T1000 (cell line): ENCODE results near the gene FECH.

Source experiments
- DNase-seq: peaks from one replicate; lab custom pipeline; 2025; ENCODE audit warnings: mixed read lengths; lab: John Stamatoyannopoulos, UW

FECH gene

DNA sequence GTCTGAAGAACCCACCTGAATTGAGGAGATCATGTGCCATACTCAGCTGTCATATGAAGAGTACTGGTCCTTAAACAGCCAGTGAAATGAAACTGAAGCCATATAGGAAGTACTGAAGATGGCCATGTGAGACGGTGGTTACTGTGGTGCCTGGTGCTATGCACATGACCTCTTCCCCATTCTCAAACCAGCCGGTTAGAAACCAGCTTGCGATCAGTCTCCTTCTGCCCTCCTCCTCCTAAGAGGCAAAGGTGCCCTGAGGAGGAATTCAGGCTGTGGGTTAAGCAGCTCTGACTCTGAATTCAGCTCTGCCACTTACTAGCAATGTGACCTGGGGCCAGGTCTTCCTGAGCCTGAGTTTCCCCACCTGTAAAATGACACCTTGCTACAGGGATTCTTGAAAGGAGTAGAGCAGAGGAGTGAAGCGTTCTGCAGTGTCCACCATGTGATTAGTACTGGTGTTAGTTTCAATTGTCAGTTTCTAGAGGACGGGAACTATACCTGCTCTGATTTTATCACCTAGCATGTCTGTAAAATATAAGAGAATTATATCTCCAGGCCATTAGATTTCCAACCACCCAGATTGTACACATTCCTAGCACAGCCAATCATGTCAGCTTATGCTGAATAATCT, 5.1 kb downstream of the FECH start:
- no peak for DNase-seq

DNA sequence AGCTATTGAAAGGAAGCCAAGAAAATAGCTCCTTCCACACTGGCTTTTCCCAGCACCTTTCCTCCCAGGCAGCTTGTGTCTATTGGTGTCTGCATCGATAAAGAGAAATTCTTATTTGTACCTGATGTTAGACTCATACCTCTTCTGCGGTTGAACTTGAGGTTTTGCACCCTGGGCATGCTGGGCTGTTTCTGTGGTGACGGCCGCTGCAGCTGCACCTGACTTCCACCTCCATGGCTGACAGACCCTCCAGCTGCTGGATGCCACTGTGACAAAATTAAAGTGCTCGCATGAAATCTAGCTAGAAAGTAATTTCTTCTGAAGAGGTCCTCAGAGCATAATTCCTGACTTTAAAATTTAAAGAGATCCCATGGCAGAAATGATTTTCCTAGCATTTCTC, 6.6 kb downstream of the FECH start:
- no peak for DNase-seq

- no peak for DNase-seq
These were observed 10.2 kb downstream of the FECH start for GRCh38 chr18:57576316-57576715.

- DNase-seq: no peak
These were observed 11.0 kb downstream of the FECH start for GRCh38 chr18:57575542-57575941.

- no peak for DNase-seq
These were observed 11.6 kb downstream of the FECH start for GRCh38 chr18:57574866-57575265.

GRCh38 chr18:57570162-57570561, 16.3 kb downstream of the FECH start:
- DNase-seq: no peak

- no peak for DNase-seq
These were observed 17.4 kb downstream of the FECH start for GRCh38 chr18:57569133-57569532.

DNA sequence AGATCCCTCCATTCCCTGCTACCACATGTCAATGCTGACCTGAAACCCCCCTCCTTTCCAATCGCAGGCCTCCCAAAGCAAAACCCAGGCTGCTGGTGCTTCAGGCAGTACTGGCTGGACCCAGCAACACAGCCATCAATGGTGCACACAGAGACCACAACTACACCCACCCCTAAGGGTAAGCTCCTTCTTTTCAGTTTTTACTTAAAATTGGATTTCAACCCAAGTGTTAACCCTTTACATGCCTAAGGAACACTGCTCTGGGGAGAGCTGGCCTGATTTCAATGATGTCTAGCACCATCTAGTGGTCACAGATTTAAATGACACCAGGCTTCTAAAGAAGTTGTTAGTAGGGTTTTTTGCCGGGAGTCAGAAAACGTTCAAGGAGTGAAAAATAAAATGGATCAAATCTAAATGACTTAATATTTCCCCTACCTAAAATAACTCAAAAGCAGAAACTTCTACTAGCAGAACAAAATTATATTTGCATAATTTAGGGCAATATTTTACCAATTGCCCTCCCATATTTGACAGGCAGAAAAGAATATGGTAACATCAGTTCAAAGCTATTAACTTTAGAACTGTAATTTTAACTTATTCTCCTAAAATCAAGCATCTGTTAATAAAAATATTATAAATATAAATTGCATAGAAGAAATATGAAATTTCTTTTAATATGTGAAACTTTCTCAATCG, 24.6 kb downstream of the FECH start:
- DNase-seq: no peak

GRCh38 chr18:57561261-57561660, 25.2 kb downstream of the FECH start:
- no peak for DNase-seq

DNA sequence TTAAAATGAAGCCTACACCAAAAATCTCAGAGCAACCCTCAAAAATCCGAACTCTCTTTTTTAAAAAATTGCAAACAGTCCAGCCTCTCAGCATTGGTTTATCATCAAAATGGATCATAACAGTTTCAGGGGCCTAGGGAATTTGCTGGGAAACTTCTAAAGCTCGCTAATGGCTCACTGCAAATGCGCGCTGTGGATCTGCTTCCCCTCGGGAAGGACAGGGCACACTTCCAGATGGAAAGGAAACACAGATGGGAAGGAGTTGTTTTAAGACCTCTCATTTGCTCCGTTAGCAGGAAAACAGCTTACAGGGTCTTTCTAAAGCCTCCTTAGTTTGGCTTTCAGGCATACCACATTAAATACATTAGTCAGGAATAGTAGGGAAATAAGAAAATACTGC, 27.2 kb downstream of the FECH start:
- no peak for DNase-seq

GRCh38 chr18:57555134-57555533, 31.4 kb downstream of the FECH start:
- no peak for DNase-seq

DNA sequence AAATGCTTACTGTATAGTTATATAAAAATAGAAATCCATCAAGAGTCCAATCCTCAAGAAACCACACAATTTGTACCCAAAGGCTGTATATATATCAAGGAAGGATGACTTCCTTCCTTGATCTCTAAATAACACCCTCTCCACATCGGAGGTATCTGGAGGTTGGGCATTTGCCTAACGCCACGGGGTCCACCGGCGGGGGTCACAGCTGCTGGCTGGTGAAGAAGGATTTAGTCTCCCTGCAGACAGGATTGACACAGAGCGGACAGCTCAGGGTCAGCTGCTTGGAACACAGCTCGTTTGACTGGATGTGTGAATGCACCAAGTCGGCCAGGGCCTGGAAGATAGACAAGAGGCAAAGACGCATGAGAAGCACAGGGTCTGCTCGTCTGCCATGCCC, 36.0 kb downstream of the FECH start:
- no peak for DNase-seq

DNA sequence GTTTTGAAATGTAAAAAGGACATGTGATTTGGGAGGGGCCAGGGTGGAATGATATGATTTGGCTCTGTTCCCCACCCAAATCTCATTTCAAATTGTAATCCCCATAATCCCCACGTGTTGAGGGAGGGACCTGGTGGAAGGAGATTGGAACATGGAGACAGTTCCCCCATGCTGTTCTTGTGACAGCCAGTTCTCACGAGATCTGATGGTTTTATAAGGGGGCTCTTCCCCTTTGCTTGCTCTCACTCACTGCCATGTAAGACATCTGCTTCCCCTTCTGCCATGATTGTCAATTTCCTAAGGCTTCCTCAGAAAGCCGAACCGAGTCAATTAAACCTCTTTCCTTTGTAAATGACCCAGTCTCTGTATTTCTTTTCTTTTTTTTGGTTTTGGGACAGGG, 39.2 kb downstream of the FECH start:
- DNase-seq: no peak

DNA sequence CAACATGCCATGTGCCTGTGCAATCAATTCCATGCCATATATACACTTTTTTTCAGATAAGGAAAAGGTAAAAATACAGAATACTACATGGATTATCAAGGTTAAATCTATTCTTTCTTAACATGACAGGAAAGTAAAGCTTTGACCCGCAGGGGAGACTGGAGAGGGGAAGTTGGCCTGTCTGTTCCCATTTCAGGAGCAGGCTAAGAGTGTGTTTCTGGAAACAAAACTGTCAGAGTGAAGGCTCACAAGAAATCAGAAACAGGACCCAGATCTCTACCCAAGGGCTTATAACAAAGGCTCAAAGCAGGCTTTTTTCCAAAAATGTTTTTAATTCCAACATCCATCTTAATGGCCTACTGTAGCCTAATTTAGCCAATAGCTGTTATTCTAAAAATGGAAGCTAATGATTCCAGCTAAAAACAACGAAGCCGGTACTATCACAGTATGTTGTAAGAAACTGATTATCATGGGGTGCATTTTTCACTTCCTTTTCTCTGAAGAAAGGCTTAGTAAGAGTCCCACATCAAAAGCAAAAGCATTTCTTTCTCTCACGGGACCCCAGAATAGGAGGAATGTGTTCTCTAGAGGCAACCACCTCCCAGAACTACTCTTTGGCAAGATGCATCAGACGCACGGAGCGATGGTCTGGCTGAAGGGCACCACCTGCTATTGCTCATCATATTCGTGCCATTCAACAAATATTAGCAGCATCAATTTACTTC, 41.4 kb downstream of the FECH start:
- DNase-seq: no peak

GRCh38 chr18:57543560-57543959, 42.9 kb downstream of the FECH start:
- DNase-seq: no peak

GRCh38 chr18:57542812-57543427, 43.6 kb downstream of the FECH start:
- DNase-seq: no peak

DNA sequence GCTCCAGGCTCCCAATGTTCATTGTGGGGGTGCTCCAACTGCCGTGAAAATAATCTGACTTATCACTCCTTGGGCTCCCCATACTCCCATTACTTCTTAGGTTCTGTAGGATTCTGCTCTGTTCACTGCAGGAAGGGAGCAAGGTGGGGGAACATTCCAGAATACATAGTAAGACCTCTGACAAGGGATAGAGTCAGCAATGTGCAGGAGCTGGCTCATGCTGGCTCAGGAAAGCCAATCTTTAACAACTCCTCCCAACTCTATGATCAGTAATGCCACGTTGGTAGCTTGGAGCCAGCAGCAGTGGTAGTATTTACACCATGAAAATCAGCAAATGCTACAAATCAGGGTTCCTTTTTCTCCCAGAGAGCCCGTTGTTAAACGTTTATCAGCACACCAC, 44.4 kb downstream of the FECH start:
- DNase-seq: no peak

DNA sequence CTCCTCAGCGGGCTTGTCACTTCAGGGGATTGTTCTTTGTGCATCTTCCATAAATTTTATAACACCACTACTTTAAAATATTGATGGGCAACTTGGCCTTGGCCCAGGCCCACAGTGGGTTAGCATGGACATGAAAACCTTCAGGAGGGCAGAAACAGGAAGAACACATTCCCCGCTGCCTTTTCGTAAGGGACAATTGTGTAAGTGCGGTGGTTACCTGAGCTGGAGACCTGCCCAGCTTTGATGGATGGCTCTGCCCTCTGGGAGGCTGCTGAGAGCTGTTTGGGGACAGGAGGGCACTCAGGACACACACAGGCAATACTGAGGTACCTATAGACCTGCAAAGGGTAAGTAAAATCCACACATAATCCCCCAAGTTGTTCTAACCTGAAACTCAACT, 46.8 kb downstream of the FECH start:
- DNase-seq: no peak

DNA sequence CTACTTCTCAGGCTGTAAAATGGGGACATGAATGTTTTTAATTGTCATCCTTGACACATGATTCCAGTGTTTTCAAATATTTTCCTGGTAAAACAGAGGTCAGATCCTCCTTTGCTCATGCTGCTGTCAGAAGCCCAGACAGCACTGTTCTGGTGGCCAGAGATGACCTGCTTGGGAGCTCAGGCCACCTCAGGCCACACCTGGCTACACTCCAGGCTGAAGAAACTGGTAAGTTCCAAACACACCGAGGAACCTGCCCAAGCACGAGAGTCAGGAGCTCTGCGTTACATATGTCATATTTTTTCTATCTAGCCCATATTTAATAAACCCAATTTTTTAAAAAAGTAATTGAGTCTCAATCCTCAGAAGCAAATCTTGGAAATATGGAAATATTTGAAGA, 47.9 kb downstream of the FECH start:
- DNase-seq: no peak

GRCh38 chr18:57534511-57534909, 52.0 kb downstream of the FECH start:
- DNase-seq: no peak

GRCh38 chr18:57533868-57534510, 52.5 kb downstream of the FECH start:
- DNase-seq: no peak
